ENCODE data around the gene SEPTIN12.

- TF ChIP-seq CTCF (conservative IDR thresholded peaks at IDR 0.05; ENCODE audit: low read depth, low read length) (no peak), RAD21 (IDR thresholded peaks at IDR 0.05; ENCODE audit: low read length) (no peak), SMC3 (IDR thresholded peaks at IDR 0.05; ENCODE audit: low read depth, low read length) (no peak), RFX5 (IDR thresholded peaks at IDR 0.05; ENCODE audit: low read depth, low read length) (no peak), POLR2A (IDR thresholded peaks at IDR 0.05; ENCODE audit: low read depth, low read length) (no peak), MAZ (IDR thresholded peaks at IDR 0.05; ENCODE audit: borderline replicate concordance, low read depth, low read length) (no peak), FOS (IDR thresholded peaks at IDR 0.05; ENCODE audit: low read depth, low read length) (no peak), NFE2L2 (IDR thresholded peaks at IDR 0.05; ENCODE audit: low read depth, low read length) (no peak), ELK1 (IDR thresholded peaks at IDR 0.05; ENCODE audit: borderline replicate concordance, low read depth, low read length) (no peak), CHD1 (IDR thresholded peaks at IDR 0.05; ENCODE audit: low read depth, low read length) (no peak)
These were observed 2.2 kb downstream of the SEPTIN12 start for GRCh38 chr16:4785758-4786433.

Data from IMR-90 (cell line).